Urinary bladder (tissue), 4 donors: ENCODE measurements around the gene ACTL7B. TPM values are rescaled to one million over a fixed set of nuclear protein-coding genes. Genes with fewer than 3 reads are reported as not detected.

Experiments used
- DNase-seq: peaks from one replicate; pipeline ENCODE4 v3.0.0-alpha.2; 2015; ENCODE audit errors: extremely low spot score
- H3K27ac ChIP-seq: one replicate; pipeline ENCODE4 v1.5.1; 2013; ENCODE audit warnings: low read depth, mild to moderate bottlenecking, moderate library complexity
- H3K36me3 ChIP-seq: one replicate; pipeline ENCODE4 v1.6.1; 2013; ENCODE audit warnings: mild to moderate bottlenecking, moderate library complexity; ENCODE audit not compliant: insufficient read depth
- H3K4me1 ChIP-seq: one replicate; pipeline ENCODE4 v1.6.1; 2013; ENCODE audit warnings: mild to moderate bottlenecking, moderate library complexity; ENCODE audit not compliant: insufficient read depth
- H3K4me3 ChIP-seq: one replicate; pipeline ENCODE4 v1.5.1; 2013; ENCODE audit warnings: low read depth, low read length
- WGBS: extraction: QIAGEN DNeasy Blood & Tissue Kit; methylation state at CpG from one replicate; pipeline ENCODE4 v1.1.7; 2013; 5-methylcytosine and 5-hydroxymethylcytosine counted together
- polyA plus RNA-seq: library from polyadenylated mRNA; stranded (reverse); fragments of 200-250 nt; gene quantifications from one replicate; pipeline ENCODE4 v1.2.3, GENCODE V29; 2013
- total RNA-seq: library from RNA; depleted of rRNA; stranded (reverse); fragments of >200 nt; gene quantifications from one replicate; pipeline ENCODE4 v1.2.3, GENCODE V29; 2014
- donor health status: healthy with polysubstance abuse.
- donor health status: healthy.

Gene ACTL7B
- total and polyA plus RNA-seq, 2 donors, result not detected

- peaks cover 1% of the 10 kb centered on the region for H3K36me3 ChIP-seq
- H3K4me3 ChIP-seq, result no peak overlapping the region
- H3K4me1 ChIP-seq, result no peaks in the 10 kb centered on the region
- 93% methylated on average over 3 of the region's 3 CpGs for WGBS
- H3K27ac ChIP-seq, result no peak overlapping the region
- DNase-seq, result no peak
Observed at GRCh38 chr9:108884701-108885100, 28.9 kb upstream of the ACTL7B start.

GRCh38 chr9:108883085-108883484 lies 27.3 kb upstream of the ACTL7B start:
- no peak for DNase-seq
- no peaks in the 10 kb centered on the region for H3K36me3 ChIP-seq
- 98% methylated on average over 3 of the region's 3 CpGs for WGBS
- H3K4me1 ChIP-seq, result no peaks in the 10 kb centered on the region
- no peak overlapping the region for H3K4me3 ChIP-seq
- H3K27ac ChIP-seq, result no peak overlapping the region

GRCh38 chr9:108882052-108882888 lies 26.5 kb upstream of the ACTL7B start:
- WGBS, result 96% methylated on average over 6 of the region's 6 CpGs
- H3K36me3 ChIP-seq, result no peaks in the 10 kb centered on the region

GRCh38 chr9:108880738-108881316 lies 25.0 kb upstream of the ACTL7B start:
- Histone ChIP-seq H3K27ac (no peak overlapping the region), H3K4me3 (no peak overlapping the region), H3K36me3 (peaks cover 6% of the 10 kb centered on the region), H3K4me1 (no peaks in the 10 kb centered on the region)
- no peak for DNase-seq
- WGBS, result 83% methylated on average over 3 of the region's 3 CpGs

More at GRCh38 chr9:108882052-108882888, 26.5 kb upstream of the ACTL7B start:
- Histone ChIP-seq H3K27ac (no peak overlapping the region), H3K4me3 (no peak overlapping the region), H3K4me1 (no peaks in the 10 kb centered on the region)
- no peak for DNase-seq

- Histone ChIP-seq H3K27ac (no peak overlapping the region), H3K36me3 (peaks cover 10% of the 10 kb centered on the region), H3K4me1 (no peaks in the 10 kb centered on the region), H3K4me3 (no peak overlapping the region)
- DNase-seq, result no peak
- 92% methylated on average over 2 of the region's 2 CpGs for WGBS
Observed at GRCh38 chr9:108877524-108877923, 21.7 kb upstream of the ACTL7B start.

GRCh38 chr9:108876425-108876824 lies 20.6 kb upstream of the ACTL7B start:
- Histone ChIP-seq H3K4me3 (no peak overlapping the region), H3K36me3 (peaks cover 10% of the 10 kb centered on the region), H3K27ac (no peak overlapping the region), H3K4me1 (no peaks in the 10 kb centered on the region)
- no peak for DNase-seq
- 92% methylated on average over 5 of the region's 5 CpGs for WGBS

- Histone ChIP-seq H3K4me1 (no peaks in the 10 kb centered on the region), H3K36me3 (peaks cover 10% of the 10 kb centered on the region), H3K4me3 (no peak overlapping the region), H3K27ac (no peak overlapping the region)
- WGBS, result 98% methylated on average over 4 of the region's 4 CpGs
- no peak for DNase-seq
Observed at GRCh38 chr9:108874058-108874788, 18.4 kb upstream of the ACTL7B start.

- H3K4me3 ChIP-seq, result no peak overlapping the region
- no peak for DNase-seq
- WGBS, result 85% methylated on average over 3 of the region's 3 CpGs
- no peak overlapping the region for H3K27ac ChIP-seq
- no peaks in the 10 kb centered on the region for H3K4me1 ChIP-seq
- peaks cover 2% of the 10 kb centered on the region for H3K36me3 ChIP-seq
Observed at GRCh38 chr9:108869092-108869725, 13.4 kb upstream of the ACTL7B start.

- no peak overlapping the region for H3K4me3 ChIP-seq
Observed at GRCh38 chr9:108867829-108868228, 12.0 kb upstream of the ACTL7B start.

GRCh38 chr9:108867116-108867515 lies 11.3 kb upstream of the ACTL7B start:
- Histone ChIP-seq H3K27ac (no peak overlapping the region), H3K4me3 (no peak overlapping the region), H3K36me3 (no peaks in the 10 kb centered on the region), H3K4me1 (no peaks in the 10 kb centered on the region)
- DNase-seq, result no peak

More at GRCh38 chr9:108867829-108868228, 12.0 kb upstream of the ACTL7B start:
- no peaks in the 10 kb centered on the region for H3K36me3 ChIP-seq
- H3K27ac ChIP-seq, result no peak overlapping the region
- DNase-seq, result no peak
- 88% methylated on average over 4 of the region's 4 CpGs for WGBS
- no peaks in the 10 kb centered on the region for H3K4me1 ChIP-seq

- DNase-seq, result no peak
- no peaks in the 10 kb centered on the region for H3K36me3 ChIP-seq
- H3K4me1 ChIP-seq, result no peaks in the 10 kb centered on the region
- H3K4me3 ChIP-seq, result no peak overlapping the region
- 73% methylated on average over 2 of the region's 2 CpGs for WGBS
- H3K27ac ChIP-seq, result no peak overlapping the region
Observed at GRCh38 chr9:108866001-108866420, 10.2 kb upstream of the ACTL7B start.

- Histone ChIP-seq H3K36me3 (no peaks in the 10 kb centered on the region), H3K4me3 (no peak overlapping the region), H3K4me1 (no peaks in the 10 kb centered on the region), H3K27ac (no peak overlapping the region)
- no peak for DNase-seq
- 94% methylated on average over 4 of the region's 4 CpGs for WGBS
Observed at GRCh38 chr9:108865037-108865436, 9.3 kb upstream of the ACTL7B start.

GRCh38 chr9:108864446-108864845 lies 8.7 kb upstream of the ACTL7B start:
- Histone ChIP-seq H3K27ac (no peak overlapping the region), H3K4me3 (no peak overlapping the region), H3K4me1 (no peaks in the 10 kb centered on the region), H3K36me3 (no peaks in the 10 kb centered on the region)
- 73% methylated on average over 3 of the region's 3 CpGs for WGBS
- no peak for DNase-seq
